GM21367 (cell line): ENCODE measurements around the gene SLC39A11.
"Not testable (repeated sequence)": the region's sequence is repeated elsewhere in the genome, so short reads cannot be mapped to it uniquely, and the experiment has no call there.

Experiments used
- ATAC-seq: cut with Tn5 transposase; IDR thresholded peaks from one replicate; pipeline ENCODE4 v1.9.1; 2021; ENCODE audit not compliant: unreplicated experiment

SLC39A11 gene

GRCh38 chr17:73072219-73072962, 20.1 kb downstream of the SLC39A11 start:
- ATAC-seq = no peak

- ATAC-seq = no peak
Observed at GRCh38 chr17:73071066-73071999, 21.2 kb downstream of the SLC39A11 start.

- ATAC-seq = no peak
Observed at GRCh38 chr17:73069841-73070240, 22.6 kb downstream of the SLC39A11 start.

- no peak for ATAC-seq
Observed at GRCh38 chr17:73069164-73069770, 23.2 kb downstream of the SLC39A11 start.

DNA sequence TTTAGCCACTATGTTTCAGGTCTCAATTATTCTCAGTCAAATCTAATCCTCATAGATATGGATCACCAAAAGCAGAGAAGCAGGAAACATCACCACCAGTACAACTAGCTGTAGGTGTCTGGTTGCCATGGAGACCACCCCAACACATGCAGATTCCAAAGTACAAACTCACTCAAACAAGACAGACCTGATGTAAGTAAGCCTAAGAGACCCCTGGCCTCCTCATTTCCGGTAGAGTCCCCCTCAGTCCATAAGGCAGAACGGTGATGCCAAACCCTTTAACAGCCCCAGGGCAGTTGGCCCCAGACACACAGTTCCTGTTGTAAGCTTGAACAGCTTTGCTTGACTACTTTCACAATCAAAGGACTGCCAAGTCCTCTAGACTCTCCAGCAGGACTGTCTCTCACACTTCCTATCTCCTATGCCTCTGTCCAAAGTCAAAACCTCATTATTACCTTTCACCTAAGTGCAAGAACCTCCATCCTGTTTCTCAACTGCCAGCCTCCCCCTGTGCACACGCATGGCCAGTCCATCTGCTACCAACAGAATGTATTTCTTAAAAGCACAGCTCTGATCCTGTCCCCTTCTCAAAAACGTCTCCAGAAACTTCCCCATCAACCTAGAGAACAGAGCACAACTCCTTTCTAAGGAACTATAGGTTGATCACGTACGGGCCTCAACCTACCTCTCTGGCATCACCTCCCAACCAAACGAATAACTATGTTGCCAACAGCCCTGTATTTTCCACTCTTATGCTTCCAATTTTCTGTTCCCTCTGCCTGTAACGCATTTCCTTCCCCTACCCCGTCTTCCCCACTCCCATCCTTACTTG, 23.9 kb downstream of the SLC39A11 start:
- no peak for ATAC-seq

DNA sequence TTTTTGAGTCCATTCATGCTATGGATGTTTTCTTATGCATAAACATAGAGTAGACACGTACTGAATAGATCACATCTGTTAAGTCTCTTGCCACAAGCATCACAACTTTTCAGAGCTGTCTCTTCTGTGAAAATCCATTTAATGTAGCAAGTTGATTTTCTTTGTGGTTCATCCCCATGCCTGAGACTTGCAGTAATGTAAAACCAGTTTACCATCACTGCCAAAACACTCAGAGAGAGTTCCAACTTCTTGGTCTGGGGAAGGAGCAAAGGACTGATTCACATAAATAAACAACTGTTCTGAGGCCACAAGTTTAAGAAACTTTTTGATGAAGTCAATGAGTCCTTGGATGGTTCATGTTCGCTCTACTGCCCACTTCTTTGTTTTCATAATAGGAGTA, 24.8 kb downstream of the SLC39A11 start:
- ATAC-seq = not testable (repeated sequence)

- no peak for ATAC-seq
Observed at GRCh38 chr17:73067075-73067474, 25.4 kb downstream of the SLC39A11 start.

GRCh38 chr17:73066148-73066884, 26.2 kb downstream of the SLC39A11 start:
- no peak for ATAC-seq

- no peak for ATAC-seq
Observed at GRCh38 chr17:73065376-73065775, 27.1 kb downstream of the SLC39A11 start.

DNA sequence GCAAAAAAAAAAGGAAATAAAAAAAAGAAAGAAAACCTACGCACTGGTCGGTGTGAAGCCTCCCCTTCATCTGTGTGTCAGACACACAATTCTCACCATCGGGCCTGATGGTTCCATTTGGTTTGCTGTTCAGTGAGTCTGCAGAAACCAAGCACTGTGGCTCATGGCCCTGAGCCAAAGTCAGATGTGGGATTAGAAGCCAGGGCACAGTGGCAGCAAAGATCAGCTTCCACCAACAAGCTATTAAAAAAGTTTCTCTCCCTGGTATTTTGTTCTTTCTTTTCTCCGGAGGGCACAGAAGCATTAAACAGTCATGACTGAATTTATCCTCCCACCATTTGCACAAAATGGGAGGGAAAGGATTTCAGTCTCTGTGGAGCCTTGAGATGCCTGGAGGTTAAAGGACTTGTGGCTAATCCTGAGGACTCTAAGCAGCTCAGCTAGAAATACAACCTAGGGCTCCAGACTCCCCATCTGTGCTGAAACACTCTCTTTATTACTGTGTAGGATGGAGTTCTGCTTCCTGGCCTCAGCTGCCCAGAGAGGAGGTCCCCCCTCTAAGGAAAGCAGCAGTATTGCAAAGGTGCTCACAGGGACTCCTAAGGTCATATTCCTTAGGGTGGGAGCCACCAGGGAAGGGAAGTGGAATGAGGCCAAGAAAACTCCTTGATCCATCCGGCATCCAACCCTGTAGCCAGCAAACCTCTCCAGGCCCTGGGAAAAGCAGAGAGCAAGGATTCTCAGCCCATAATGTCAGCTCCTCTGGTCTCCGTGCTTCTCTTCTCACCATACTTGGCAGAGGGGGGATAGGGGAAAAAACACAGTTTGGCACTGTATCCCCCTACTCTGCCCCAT, 28.2 kb downstream of the SLC39A11 start:
- ATAC-seq = no peak

DNA sequence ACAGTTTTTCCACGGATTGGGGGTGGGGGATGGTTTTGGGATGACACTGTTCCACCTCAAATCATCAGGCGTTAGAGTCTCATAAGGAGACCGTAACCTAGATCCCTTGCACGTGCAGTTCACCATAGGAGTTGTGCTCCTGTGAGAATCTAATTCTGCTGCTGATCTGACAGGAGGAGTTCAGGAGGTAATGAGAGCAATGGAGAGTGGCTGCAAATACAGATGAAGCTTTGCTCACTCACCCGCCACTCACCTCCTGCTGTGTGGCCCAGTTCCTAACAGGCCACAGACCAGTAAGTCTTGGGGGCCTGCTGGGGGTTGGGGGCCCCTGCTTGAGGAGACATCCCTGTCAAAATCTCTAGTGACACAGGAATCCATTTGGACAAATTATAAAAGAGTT, 29.8 kb downstream of the SLC39A11 start:
- no peak for ATAC-seq

- no peak for ATAC-seq
Observed at GRCh38 chr17:73061161-73061560, 31.3 kb downstream of the SLC39A11 start.

DNA sequence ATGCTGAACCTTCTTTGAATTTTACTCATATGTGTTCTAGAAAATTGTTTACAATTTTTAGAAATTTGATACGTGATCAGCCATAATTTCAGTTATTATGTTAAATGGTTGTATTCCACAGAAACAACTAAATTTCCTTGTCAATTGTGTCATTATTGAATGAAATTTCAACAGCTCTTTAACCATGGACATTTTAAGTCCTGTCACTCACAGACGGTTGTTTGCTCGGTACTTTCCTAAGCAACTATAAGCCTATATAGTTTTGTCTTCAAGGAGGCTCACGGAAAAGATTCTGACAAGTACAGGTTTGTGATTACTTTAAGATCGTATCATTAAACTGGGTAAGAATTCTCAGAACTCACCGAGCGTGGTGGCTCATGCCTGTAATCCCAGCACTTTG, 31.8 kb downstream of the SLC39A11 start:
- no peak for ATAC-seq

DNA sequence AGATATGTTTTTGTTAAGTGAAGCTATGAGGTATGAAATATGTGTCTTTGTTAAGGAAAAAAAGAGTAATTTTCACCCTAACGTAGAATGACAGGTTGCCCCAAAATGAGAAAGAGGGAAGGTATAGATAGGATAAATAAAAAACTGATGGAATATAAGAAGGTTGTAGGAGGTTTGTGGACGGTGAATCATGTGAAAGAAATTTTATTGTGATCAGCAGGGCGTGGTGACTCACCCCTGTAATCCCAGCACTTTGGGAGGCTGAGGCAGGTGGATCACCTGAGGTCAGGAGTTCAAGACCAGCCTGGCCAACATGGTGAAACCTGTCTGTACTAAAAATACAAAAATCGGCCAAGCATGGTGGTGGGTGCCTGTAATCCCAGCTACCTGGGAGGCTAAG, 32.8 kb downstream of the SLC39A11 start:
- not testable (repeated sequence) for ATAC-seq

DNA sequence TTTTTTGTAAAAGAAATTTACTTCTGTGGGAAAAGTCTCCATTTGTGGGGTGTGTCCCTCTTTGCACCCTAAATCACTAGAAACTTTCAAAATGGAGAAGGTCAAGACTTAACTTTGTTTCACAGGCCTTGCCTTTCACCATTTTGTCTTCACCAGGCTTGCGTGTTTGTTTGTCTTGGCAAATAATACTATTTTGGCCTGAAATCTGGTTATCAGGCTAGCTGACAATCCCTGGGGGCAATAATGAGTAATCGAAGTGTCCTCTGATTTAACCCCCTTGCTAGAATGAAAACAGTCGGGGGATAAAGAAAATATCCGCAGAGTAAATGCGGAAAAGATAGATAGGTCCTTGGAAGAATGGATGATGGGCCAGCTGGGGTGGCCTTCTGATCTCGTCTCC, 34.5 kb downstream of the SLC39A11 start:
- ATAC-seq = no peak

- no peak for ATAC-seq
Observed at GRCh38 chr17:73057196-73057595, 35.3 kb downstream of the SLC39A11 start.

GRCh38 chr17:73052923-73053322, 39.6 kb downstream of the SLC39A11 start:
- ATAC-seq = no peak

GRCh38 chr17:73050797-73051196, 41.7 kb downstream of the SLC39A11 start:
- no peak for ATAC-seq

GRCh38 chr17:73048170-73048569, 44.3 kb downstream of the SLC39A11 start:
- ATAC-seq = no peak
